GM23248 (cell line): ENCODE data around the gene KRTAP5-1.

Experiments
- EZH2 ChIP-seq: fragments of 200-600 bp; sonication (generic); IDR thresholded peaks from 2 replicates; pipeline ENCODE4 v1.6.1; 2018; ENCODE audit warnings: antibody characterized with exemption, mild to moderate bottlenecking; ENCODE audit not compliant: insufficient read depth, poor library complexity, severe bottlenecking
- EZH2phosphoT487 ChIP-seq: fragments of 200-600 bp; sonication (generic); IDR thresholded peaks from 2 replicates; pipeline ENCODE4 v1.6.1; 2018; ENCODE audit warnings: antibody characterized with exemption, moderate library complexity, mild to moderate bottlenecking, low read depth; ENCODE audit not compliant: insufficient read depth

- TF ChIP-seq EZH2phosphoT487 (no peak), EZH2 (no peak)
These were observed 19.2 kb downstream of the KRTAP5-1 start for GRCh38 chr11:1565904-1566247.
